ENCODE measurements around the gene P4HB.

The P4HB gene

DNA sequence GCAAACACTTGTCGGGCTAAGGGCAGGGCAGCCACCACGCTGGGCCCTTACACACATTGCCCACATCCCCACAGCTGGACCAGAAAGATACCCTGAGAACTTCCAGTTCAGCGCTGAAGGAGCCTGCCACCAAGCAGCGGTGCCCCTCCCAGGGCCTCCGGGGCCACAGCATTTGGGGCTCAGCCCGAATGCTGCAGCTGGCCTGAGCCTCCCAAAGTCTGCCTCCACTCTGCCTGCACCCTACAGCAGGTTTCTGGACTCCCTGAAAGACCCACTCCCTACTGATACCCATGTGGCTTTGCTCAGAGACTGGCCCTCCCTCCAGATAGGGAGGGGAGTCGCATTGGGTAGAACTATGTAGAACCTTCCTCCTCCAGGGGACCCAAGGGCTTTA is 28.8 kb downstream of the P4HB start:
- Histone ChIP-seq H3K27ac (ENCODE audit: low read depth in 2 of 2, low read length in 2 of 2) (peak overlapping the region in 1 of 2 donors; percentile 88), H3K4me3 (ENCODE audit: low read length in 2 of 2) (peak overlapping the region in 1 of 2 donors; percentile 77)

DNA sequence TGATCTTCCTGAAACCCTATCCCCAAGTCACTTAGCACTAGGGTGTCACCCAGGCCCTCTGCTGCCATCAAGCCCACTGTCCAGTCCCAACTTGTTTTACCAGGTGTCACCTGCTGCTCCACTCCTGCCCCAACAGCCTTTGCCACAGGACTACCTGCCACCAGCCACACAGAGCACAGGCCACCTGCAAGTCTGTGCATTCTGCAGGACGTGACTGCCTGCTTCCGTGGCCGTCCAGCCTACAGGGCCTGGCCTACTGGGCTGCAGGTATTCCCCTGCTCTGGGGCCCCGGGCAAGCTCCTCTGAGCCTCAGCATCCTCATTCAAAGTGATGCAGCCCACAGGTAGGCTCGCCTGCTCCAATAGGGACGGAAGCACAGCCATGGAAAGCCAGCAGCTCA is 30.5 kb downstream of the P4HB start:
- Histone ChIP-seq H3K27ac (ENCODE audit: low read depth in 2 of 2, low read length in 2 of 2) (no peak overlapping the region), H3K27me3 (ENCODE audit: control insufficient read depth in 2 of 2, insufficient read depth in 2 of 2, low read length in 2 of 2) (no peaks in the 10 kb centered on the region), H3K4me3 (ENCODE audit: low read length in 2 of 2) (no peak overlapping the region), H3K4me1 (ENCODE audit: control insufficient read depth in 2 of 2, insufficient read depth in 2 of 2, low read length in 2 of 2) (peaks cover 20 to 24% of the 10 kb centered on the region in 2 donors), H3K9me3 (ENCODE audit: control insufficient read depth in 2 of 2, low read length in 2 of 2) (no peaks in the 10 kb centered on the region), H3K36me3 (ENCODE audit: control insufficient read depth in 2 of 2, insufficient read depth in 2 of 2, low read length in 2 of 2) (no peaks in the 10 kb centered on the region), H3K9ac (ENCODE audit: low read depth in 1 of 2, low read length in 2 of 2) (no peak overlapping the region)

More for the DNA sequence above, 28.8 kb downstream of the P4HB start:
- H3K9ac ChIP-seq (ENCODE audit: low read depth in 1 of 2, low read length in 2 of 2) = no peak overlapping the region
- peaks cover 11 to 16% of the 10 kb centered on the region in 2 donors for H3K4me1 ChIP-seq (ENCODE audit: control insufficient read depth in 2 of 2, insufficient read depth in 2 of 2, low read length in 2 of 2)
- no peaks in the 10 kb centered on the region for H3K27me3 ChIP-seq (ENCODE audit: control insufficient read depth in 2 of 2, insufficient read depth in 2 of 2, low read length in 2 of 2)
- H3K9me3 ChIP-seq (ENCODE audit: control insufficient read depth in 2 of 2, low read length in 2 of 2) = no peaks in the 10 kb centered on the region
- no peaks in the 10 kb centered on the region for H3K36me3 ChIP-seq (ENCODE audit: control insufficient read depth in 2 of 2, insufficient read depth in 2 of 2, low read length in 2 of 2)

GRCh38 chr17:81828656-81829055 is 31.7 kb downstream of the P4HB start:
- Histone ChIP-seq H3K4me1 (ENCODE audit: control insufficient read depth in 2 of 2, insufficient read depth in 2 of 2, low read length in 2 of 2) (peaks cover 18 to 22% of the 10 kb centered on the region in 2 donors), H3K9ac (ENCODE audit: low read depth in 1 of 2, low read length in 2 of 2) (no peak overlapping the region), H3K27ac (ENCODE audit: low read depth in 2 of 2, low read length in 2 of 2) (no peak overlapping the region), H3K27me3 (ENCODE audit: control insufficient read depth in 2 of 2, insufficient read depth in 2 of 2, low read length in 2 of 2) (no peaks in the 10 kb centered on the region), H3K4me3 (ENCODE audit: low read length in 2 of 2) (no peak overlapping the region), H3K36me3 (ENCODE audit: control insufficient read depth in 2 of 2, insufficient read depth in 2 of 2, low read length in 2 of 2) (no peaks in the 10 kb centered on the region), H3K9me3 (ENCODE audit: control insufficient read depth in 2 of 2, low read length in 2 of 2) (no peaks in the 10 kb centered on the region)

DNA sequence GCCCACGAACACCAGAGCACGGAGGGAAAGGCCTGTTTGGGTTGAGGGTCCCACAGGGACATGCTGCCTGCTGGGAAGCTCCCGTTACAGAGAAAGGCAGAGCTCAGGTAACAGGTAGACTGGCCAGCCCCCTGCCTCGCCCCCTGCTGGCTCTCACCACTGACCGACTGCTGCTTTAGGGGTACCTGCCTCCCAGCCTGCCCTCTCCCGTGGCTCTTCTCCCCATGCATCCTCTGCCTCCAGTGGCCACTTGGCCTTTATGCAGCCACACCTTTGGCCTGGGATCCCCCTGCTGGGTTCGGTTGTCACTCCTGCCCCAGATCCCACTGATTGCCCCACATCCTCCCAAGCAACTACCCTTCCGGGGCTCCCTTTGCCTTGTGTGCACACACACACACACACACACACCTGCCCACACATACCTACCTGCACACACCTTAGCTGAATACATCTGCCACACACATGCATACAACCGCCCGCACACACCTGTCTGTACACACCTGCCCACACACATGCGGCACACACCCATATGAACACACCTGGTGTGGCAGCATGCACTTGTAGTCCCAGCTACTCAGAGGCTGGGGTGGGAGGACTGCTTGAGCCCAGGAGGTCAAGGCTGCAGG is 34.4 kb downstream of the P4HB start:
- H3K9ac ChIP-seq (ENCODE audit: low read depth in 1 of 2, low read length in 2 of 2) = no peak overlapping the region
- peaks cover 24 to 27% of the 10 kb centered on the region in 2 donors for H3K4me1 ChIP-seq (ENCODE audit: control insufficient read depth in 2 of 2, insufficient read depth in 2 of 2, low read length in 2 of 2)
- no peak overlapping the region for H3K27ac ChIP-seq (ENCODE audit: low read depth in 2 of 2, low read length in 2 of 2)
- H3K27me3 ChIP-seq (ENCODE audit: control insufficient read depth in 2 of 2, insufficient read depth in 2 of 2, low read length in 2 of 2) = no peaks in the 10 kb centered on the region
- no peaks in the 10 kb centered on the region for H3K9me3 ChIP-seq (ENCODE audit: control insufficient read depth in 2 of 2, low read length in 2 of 2)
- H3K4me3 ChIP-seq (ENCODE audit: low read length in 2 of 2) = no peak overlapping the region
- H3K36me3 ChIP-seq (ENCODE audit: control insufficient read depth in 2 of 2, insufficient read depth in 2 of 2, low read length in 2 of 2) = no peaks in the 10 kb centered on the region

DNA sequence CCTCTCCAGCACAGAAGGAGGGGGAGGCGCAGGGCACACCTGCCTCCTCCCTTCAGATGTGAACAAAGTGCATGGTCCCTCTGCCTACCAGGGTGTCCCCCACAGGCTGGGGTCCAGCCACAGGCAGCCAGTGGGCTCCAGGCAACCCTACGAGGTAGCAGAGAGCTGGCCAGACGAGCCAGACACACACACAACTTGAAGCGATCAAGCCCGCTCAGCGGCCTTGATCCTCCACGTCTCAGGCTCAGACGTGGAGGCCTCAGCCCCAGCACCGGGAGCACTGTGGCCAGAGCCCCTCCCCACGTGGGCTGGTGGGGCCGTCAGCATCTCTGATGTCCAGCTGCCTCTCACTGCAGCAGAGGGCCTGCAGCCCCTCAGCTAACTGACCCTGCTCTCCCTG is 35.7 kb downstream of the P4HB start:
- Histone ChIP-seq H3K4me3 (ENCODE audit: low read length in 2 of 2) (no peak overlapping the region), H3K27ac (ENCODE audit: low read depth in 2 of 2, low read length in 2 of 2) (no peak overlapping the region), H3K36me3 (ENCODE audit: control insufficient read depth in 2 of 2, insufficient read depth in 2 of 2, low read length in 2 of 2) (no peaks in the 10 kb centered on the region), H3K4me1 (ENCODE audit: control insufficient read depth in 2 of 2, insufficient read depth in 2 of 2, low read length in 2 of 2) (peaks cover 24 to 27% of the 10 kb centered on the region in 2 donors), H3K9me3 (ENCODE audit: control insufficient read depth in 2 of 2, low read length in 2 of 2) (no peaks in the 10 kb centered on the region), H3K9ac (ENCODE audit: low read depth in 1 of 2, low read length in 2 of 2) (no peak overlapping the region), H3K27me3 (ENCODE audit: control insufficient read depth in 2 of 2, insufficient read depth in 2 of 2, low read length in 2 of 2) (no peaks in the 10 kb centered on the region)

DNA sequence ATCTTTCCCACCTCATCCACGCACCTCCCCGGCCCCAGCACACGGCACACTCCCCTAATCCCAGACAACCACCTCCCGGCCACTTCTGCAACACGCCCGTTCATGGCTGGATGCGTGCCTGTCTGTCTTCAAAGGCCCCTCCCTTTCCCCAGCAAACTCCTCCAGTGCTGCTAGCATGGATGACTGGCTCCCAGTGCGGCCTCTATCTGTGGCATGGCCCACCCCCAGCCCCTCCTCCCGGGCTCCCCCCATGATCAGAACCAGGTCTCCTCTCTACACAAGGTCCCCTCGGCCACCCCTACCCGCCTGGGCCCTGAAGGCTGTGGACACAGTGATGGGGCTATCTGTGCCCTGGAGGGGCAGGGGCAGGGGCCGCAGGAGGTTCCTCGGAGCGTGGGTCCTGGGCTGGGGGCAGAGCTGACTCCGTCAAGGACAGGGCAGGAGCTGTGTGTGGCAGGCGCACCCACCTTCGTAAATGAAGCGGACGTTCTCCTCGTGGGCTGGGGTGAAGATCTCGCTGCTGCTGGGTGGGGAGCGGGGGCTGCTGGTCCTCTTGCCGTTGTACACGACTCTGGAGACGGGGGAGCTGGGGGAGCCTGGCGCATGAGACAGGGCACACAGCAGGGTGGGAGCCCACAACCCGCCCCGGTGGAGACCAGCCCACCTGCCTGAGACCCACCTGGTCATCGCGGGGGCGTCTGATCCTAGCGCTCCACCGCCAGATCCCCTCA is 36.4 kb downstream of the P4HB start:
- H3K4me3 ChIP-seq (ENCODE audit: low read length in 2 of 2) = no peak overlapping the region
- H3K9me3 ChIP-seq (ENCODE audit: control insufficient read depth in 2 of 2, low read length in 2 of 2) = no peaks in the 10 kb centered on the region
- no peaks in the 10 kb centered on the region for H3K27me3 ChIP-seq (ENCODE audit: control insufficient read depth in 2 of 2, insufficient read depth in 2 of 2, low read length in 2 of 2)
- no peak overlapping the region for H3K27ac ChIP-seq (ENCODE audit: low read depth in 2 of 2, low read length in 2 of 2)
- no peak overlapping the region for H3K9ac ChIP-seq (ENCODE audit: low read depth in 1 of 2, low read length in 2 of 2)
- peaks cover 24 to 27% of the 10 kb centered on the region in 2 donors for H3K4me1 ChIP-seq (ENCODE audit: control insufficient read depth in 2 of 2, insufficient read depth in 2 of 2, low read length in 2 of 2)
- H3K36me3 ChIP-seq (ENCODE audit: control insufficient read depth in 2 of 2, insufficient read depth in 2 of 2, low read length in 2 of 2) = no peaks in the 10 kb centered on the region

DNA sequence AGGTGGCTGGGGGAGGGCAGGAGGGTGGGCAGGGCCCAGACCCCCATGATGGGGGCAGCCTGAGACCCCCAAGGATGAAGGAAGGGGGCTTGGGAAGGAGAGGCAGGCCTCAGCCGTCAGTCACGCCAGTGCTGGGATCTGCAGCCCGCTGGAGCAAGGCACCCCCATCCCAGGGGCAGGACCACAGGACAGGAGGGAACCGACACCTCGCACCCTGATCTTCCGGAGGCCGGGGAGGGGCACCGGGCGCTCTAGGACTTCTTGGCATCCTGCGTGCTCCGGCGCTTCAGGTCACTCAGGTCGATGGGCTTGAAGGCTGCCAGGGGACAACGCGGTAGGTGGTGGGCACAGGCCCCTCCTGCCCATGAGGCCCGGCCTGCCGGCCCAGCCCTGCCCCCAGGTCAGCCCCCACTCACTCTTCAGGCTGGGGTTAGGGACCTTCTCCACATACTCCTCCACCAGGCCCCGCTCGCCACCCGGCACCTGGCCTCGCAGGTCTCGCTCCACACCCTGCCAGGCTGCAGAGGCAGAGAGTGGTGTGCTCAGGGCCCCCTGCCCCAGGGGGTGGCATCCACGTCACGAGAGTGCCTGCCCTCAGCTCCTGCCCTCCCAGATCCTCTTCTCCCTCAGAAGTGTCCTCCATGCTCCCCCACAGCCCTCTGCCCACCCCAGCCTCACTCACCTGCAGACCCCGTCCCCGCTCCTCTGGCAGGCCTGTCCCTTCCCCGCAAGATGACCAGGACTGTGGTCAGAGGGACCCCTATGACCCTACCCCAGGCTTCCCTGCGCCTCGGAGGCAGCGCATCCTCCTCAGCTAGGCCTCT is 37.1 kb downstream of the P4HB start:
- Histone ChIP-seq H3K27ac (ENCODE audit: low read depth in 2 of 2, low read length in 2 of 2) (peak overlapping the region; percentile 96 to 97), H3K4me3 (ENCODE audit: low read length in 2 of 2) (no peak overlapping the region)

DNA sequence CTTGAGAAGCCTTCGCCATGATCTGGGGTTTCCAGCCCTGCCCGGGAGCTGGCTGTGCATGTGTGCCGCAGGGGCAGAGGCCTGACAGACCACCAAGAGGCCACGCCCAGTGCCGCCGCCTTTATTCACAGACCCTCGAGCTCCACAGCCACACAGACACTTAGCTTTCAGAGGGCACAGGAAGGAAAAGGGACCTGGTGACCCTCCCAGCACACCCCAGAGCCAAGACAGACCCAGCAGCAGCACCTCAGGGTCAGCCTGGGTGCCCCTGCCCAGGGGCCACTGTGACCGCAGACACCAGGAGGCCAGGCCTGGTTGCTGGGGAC is 38.1 kb downstream of the P4HB start:
- no peaks in the 10 kb centered on the region for H3K36me3 ChIP-seq (ENCODE audit: control insufficient read depth in 2 of 2, insufficient read depth in 2 of 2, low read length in 2 of 2)
- no peak overlapping the region for H3K4me3 ChIP-seq (ENCODE audit: low read length in 2 of 2)
- H3K9me3 ChIP-seq (ENCODE audit: control insufficient read depth in 2 of 2, low read length in 2 of 2) = no peaks in the 10 kb centered on the region
- no peaks in the 10 kb centered on the region for H3K27me3 ChIP-seq (ENCODE audit: control insufficient read depth in 2 of 2, insufficient read depth in 2 of 2, low read length in 2 of 2)
- H3K9ac ChIP-seq (ENCODE audit: low read depth in 1 of 2, low read length in 2 of 2) = peak overlapping the region; percentile 32 to 81
- peak overlapping the region; percentile 96 to 97 for H3K27ac ChIP-seq (ENCODE audit: low read depth in 2 of 2, low read length in 2 of 2)
- H3K4me1 ChIP-seq (ENCODE audit: control insufficient read depth in 2 of 2, insufficient read depth in 2 of 2, low read length in 2 of 2) = peaks cover 24 to 27% of the 10 kb centered on the region in 2 donors

More for the DNA sequence above, 37.1 kb downstream of the P4HB start:
- Histone ChIP-seq H3K9ac (ENCODE audit: low read depth in 1 of 2, low read length in 2 of 2) (peak overlapping the region in 1 of 2 donors; percentile 81), H3K27me3 (ENCODE audit: control insufficient read depth in 2 of 2, insufficient read depth in 2 of 2, low read length in 2 of 2) (no peaks in the 10 kb centered on the region), H3K9me3 (ENCODE audit: control insufficient read depth in 2 of 2, low read length in 2 of 2) (no peaks in the 10 kb centered on the region), H3K36me3 (ENCODE audit: control insufficient read depth in 2 of 2, insufficient read depth in 2 of 2, low read length in 2 of 2) (no peaks in the 10 kb centered on the region), H3K4me1 (ENCODE audit: control insufficient read depth in 2 of 2, insufficient read depth in 2 of 2, low read length in 2 of 2) (peaks cover 24 to 27% of the 10 kb centered on the region in 2 donors)

GRCh38 chr17:81821603-81822311 is 38.6 kb downstream of the P4HB start:
- Histone ChIP-seq H3K27me3 (ENCODE audit: control insufficient read depth in 2 of 2, insufficient read depth in 2 of 2, low read length in 2 of 2) (no peaks in the 10 kb centered on the region), H3K36me3 (ENCODE audit: control insufficient read depth in 2 of 2, insufficient read depth in 2 of 2, low read length in 2 of 2) (no peaks in the 10 kb centered on the region), H3K9ac (ENCODE audit: low read depth in 1 of 2, low read length in 2 of 2) (peak overlapping the region; percentile 60 to 81), H3K27ac (ENCODE audit: low read depth in 2 of 2, low read length in 2 of 2) (peak overlapping the region; percentile 96 to 97), H3K4me1 (ENCODE audit: control insufficient read depth in 2 of 2, insufficient read depth in 2 of 2, low read length in 2 of 2) (peaks cover 24 to 27% of the 10 kb centered on the region in 2 donors), H3K9me3 (ENCODE audit: control insufficient read depth in 2 of 2, low read length in 2 of 2) (no peaks in the 10 kb centered on the region), H3K4me3 (ENCODE audit: low read length in 2 of 2) (peak overlapping the region in 1 of 2 donors; percentile 17)
